ENCODE data around the gene AP3B1. TPM values are rescaled to one million over a fixed set of nuclear protein-coding genes. Genes with fewer than 3 reads are reported as not detected.

The AP3B1 gene
- total and polyA plus RNA-seq, 2 donors (not counting 3 experiments of a cell fraction or from before 2014, with no cell fraction given), result 31.6 to 46.7 TPM

DNA sequence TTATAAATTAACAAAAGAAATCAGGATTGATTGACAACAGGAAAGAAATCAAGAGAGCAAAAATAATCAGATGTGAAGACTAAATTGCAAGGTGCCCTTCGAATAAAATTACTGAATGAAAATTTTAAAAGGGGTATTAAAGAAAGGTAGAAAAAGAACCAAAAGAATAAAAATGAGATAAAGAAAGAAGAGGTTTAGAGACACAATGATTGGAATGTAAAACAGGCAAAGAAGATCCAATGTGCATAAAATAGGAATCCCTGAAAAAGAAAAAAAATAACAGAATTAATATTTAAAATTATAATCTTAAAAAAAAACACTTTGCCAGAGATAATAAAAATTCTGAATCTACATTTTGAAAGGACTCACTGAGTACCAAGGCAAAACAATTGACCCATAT is 73.0 kb downstream of the AP3B1 start:
- no TSS peak for BruUV-seq (replicated peaks)
- DNase-seq (ENCODE audit: low read depth, low spot score) (no peak), FAIRE-seq (no peak)
- dilution Hi-C loops (cut with MboI; ENCODE audit: extremely low pct_ligation_motif_present, low sequenced_read_pairs) (no loop called here), intact Hi-C loops (cut with micrococcal nuclease) (no loop called here)
- H3K36me3 ChIP-seq (ENCODE audit: control insufficient read depth in 2 of 2, extremely low read depth in 1 of 2, insufficient read depth in 2 of 2, low read length in 2 of 2), result peaks cover 0 to 2% of the 10 kb centered on the region in 2 experiments
- H2AFZ ChIP-seq (ENCODE audit: low read depth, low read length), result no peak overlapping the region
- no peaks in the 10 kb centered on the region for H3K79me2 ChIP-seq (ENCODE audit: control insufficient read depth, insufficient read depth, low read length)
- no peaks in the 10 kb centered on the region for H3K9me3 ChIP-seq (replicated peaks; ENCODE audit: control insufficient read depth, insufficient read depth, low read length)
- no peaks in the 10 kb centered on the region for H3K27me3 ChIP-seq (ENCODE audit: control insufficient read depth in 2 of 2, insufficient read depth in 2 of 2, low read length in 2 of 2)
- no peaks in the 10 kb centered on the region for H3K4me1 ChIP-seq (ENCODE audit: control insufficient read depth, extremely low read depth, insufficient read depth, low read length)
- H3K9ac ChIP-seq (replicated peaks; ENCODE audit: extremely low read depth, insufficient read depth, low read length), result no peak overlapping the region
- no peak overlapping the region for H3K4me2 ChIP-seq (ENCODE audit: insufficient read depth, low read length)
- POLR2A ChIA-PET, result no interaction called here
- no peaks in the 10 kb centered on the region for H4K20me1 ChIP-seq (replicated peaks; ENCODE audit: control insufficient read depth, extremely low read depth, insufficient read depth, low read length)
- TF ChIP-seq FOS (IDR thresholded peaks at IDR 0.05; ENCODE audit: borderline replicate concordance, insufficient read depth, low read length), result no peak
- TF ChIP-seq EZH2 (IDR thresholded peaks at IDR 0.05; ENCODE audit: borderline replicate concordance, low read depth, low read length, severe bottlenecking), result no peak
- no peak for TF ChIP-seq POLR2A (IDR thresholded peaks at IDR 0.05; ENCODE audit: low read depth, low read length)
- no peak for TF ChIP-seq POLR2AphosphoS5 (IDR thresholded peaks at IDR 0.05; ENCODE audit: insufficient read depth, low read depth, low read length)
- TF ChIP-seq, protein P1, sequence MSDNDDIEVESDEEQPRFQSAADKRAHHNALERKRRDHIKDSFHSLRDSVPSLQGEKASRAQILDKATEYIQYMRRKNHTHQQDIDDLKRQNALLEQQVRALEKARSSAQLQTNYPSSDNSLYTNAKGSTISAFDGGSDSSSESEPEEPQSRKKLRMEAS (IDR thresholded peaks at IDR 0.05; ENCODE audit: insufficient read depth, insufficient read length), result no peak
- no peak for TF ChIP-seq JUN (IDR thresholded peaks at IDR 0.05; ENCODE audit: borderline replicate concordance, insufficient read depth, insufficient read length, low read depth)
- TF ChIP-seq GATA2 (IDR thresholded peaks at IDR 0.05; ENCODE audit: insufficient read depth, insufficient read length, low read depth, low read length), result no peak
- no peak for TF ChIP-seq MYC (IDR thresholded peaks at IDR 0.05; ENCODE audit: low read depth, low read length)
- TF ChIP-seq, protein P2, sequence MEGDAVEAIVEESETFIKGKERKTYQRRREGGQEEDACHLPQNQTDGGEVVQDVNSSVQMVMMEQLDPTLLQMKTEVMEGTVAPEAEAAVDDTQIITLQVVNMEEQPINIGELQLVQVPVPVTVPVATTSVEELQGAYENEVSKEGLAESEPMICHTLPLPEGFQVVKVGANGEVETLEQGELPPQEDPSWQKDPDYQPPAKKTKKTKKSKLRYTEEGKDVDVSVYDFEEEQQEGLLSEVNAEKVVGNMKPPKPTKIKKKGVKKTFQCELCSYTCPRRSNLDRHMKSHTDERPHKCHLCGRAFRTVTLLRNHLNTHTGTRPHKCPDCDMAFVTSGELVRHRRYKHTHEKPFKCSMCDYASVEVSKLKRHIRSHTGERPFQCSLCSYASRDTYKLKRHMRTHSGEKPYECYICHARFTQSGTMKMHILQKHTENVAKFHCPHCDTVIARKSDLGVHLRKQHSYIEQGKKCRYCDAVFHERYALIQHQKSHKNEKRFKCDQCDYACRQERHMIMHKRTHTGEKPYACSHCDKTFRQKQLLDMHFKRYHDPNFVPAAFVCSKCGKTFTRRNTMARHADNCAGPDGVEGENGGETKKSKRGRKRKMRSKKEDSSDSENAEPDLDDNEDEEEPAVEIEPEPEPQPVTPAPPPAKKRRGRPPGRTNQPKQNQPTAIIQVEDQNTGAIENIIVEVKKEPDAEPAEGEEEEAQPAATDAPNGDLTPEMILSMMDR (IDR thresholded peaks at IDR 0.05; ENCODE audit: extremely low read depth in 1 of 2, insufficient read depth in 1 of 2, low read depth in 1 of 2, low read length in 2 of 2), result no peak
- H3K27ac ChIP-seq (ENCODE audit: insufficient read depth, low read depth, low read length), result no peak overlapping the region
- H3K9me1 ChIP-seq (replicated peaks; ENCODE audit: control insufficient read depth, extremely low read depth, insufficient read depth, low read length), result no peaks in the 10 kb centered on the region
- CTCF ChIA-PET, result no interaction called here
- no peak overlapping the region for H3K4me3 ChIP-seq (replicated peaks in 1 of 3; ENCODE audit: insufficient read depth in 1 of 3, low read depth in 1 of 3, low read length in 3 of 3)

Measured in endothelial cell of umbilical vein (primary cell).